ENCODE results near the gene ZBTB38.

Gene ZBTB38

GRCh38 chr3:141368062-141368924 lies at the start of gene ZBTB38:
TSS of gene ZBTB38 (plus strand) at chr3:141368504. CDS start at chr3:141442389, 73,885 bp downstream.
- FAIRE-seq, result no peak

DNA sequence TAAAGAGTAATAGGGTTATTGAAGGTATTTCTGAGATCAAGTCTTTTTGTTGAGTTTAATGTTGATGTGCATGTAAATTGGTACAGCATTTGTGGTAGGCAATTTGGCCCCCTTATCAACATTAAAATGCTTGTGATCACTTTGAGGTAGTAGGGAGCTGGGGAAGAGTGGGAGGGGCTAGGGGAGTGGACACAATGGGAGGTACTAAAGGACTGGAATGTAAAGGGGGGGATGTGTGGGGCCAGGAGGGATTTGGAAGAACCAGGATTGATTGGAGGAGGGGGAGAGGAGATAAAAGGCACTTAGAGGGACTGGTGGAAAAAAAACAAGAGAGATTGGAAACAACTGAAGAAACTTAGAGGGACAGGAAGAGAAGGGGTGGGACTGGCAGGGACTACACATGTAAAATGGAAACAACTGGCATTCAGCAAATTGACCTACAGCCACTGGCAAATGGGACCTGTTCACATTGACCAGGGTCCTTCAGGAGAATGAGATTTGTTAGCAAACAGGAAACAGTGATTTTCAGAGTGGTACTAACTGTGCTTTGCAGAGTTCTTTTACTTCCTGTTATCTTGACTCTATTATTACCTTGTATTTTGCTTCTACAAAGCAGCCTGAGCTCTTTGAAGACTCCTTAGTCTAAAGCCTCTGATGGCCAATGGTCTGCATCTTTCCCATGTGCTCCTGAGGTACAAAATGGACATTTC lies 47.8 kb upstream of the ZBTB38 start:
- FAIRE-seq, result no peak

GRCh38 chr3:141321109-141321497 lies 47.2 kb upstream of the ZBTB38 start:
- FAIRE-seq, result no peak

DNA sequence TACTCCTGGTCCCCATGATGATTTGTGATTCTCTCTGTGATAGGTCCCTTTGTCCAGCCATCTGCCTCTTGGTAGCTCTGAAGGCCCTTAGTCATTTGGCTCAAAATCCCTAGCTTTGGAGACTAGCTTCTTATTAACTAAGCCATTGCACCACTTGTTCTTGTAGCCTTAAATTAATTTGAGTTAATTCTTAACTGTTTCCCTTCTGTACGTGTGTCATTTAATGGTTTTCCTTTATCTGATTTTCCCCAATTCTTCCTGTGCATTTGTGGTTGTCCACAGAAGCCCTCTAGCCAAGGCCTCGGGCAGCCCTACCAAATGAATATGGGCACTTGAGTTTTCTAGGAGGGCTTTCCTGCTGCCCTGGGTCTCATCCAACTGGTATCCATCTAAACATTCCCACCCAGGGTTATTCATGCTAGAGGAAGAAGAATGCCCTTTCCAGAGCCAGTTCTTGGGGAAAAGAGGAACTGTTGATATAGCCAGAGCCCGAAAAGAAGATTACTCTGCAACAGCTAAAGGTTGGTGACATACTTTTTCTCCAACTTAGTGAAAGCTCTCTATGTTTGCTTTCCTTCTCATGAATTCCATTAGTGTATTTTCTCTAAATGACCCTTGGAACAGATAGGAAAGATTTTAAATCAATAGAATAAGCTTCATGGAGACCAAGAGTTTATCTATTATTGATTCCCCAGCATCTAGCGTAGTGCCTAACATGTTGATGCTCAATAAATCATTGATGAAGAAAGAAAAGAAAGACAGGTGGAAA lies 44.2 kb upstream of the ZBTB38 start:
- no peak for FAIRE-seq

DNA sequence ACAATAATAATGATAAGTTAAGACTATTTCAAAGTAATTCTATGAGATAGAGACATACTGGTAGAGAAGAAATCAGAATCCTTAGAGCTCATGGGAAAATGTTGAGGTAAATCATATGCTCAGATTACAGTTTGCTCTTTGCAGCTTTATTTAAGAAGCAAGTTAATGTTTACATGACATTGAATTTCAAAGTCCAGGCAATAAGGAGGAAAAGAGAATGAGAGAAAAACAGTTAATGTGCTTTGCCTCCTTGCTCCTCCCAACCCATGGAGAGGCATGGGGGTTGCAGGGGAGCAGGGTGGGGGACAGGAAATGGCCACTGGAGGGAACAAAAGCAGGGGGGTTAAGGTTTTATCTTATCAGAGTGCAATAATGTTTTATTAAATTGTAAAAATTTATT lies 42.2 kb upstream of the ZBTB38 start:
- FAIRE-seq, result no peak

- no peak for FAIRE-seq
Measured at GRCh38 chr3:141326626-141327025, 41.7 kb upstream of the ZBTB38 start.

- no peak for FAIRE-seq
Measured at GRCh38 chr3:141328286-141329166, 39.8 kb upstream of the ZBTB38 start.

DNA sequence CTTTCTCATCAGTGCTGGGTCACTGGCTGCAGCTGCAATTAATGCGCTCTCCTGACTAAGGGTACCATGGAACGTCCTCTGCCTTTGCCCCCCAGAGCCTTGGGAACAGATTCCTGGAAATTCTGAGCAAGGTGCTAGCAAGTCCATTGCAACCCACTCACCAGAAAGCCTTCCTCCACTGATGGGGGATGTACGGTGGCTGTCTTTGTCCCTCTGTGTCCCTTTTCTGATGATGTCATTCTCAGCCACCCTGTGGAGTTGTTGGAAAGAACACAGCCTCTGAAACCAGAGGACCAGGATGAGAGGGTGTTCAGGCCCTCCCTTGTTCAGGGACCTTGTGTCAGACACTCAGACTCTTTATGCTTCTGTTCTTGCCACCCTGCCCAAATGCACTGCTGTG lies 38.1 kb upstream of the ZBTB38 start:
- FAIRE-seq, result no peak

DNA sequence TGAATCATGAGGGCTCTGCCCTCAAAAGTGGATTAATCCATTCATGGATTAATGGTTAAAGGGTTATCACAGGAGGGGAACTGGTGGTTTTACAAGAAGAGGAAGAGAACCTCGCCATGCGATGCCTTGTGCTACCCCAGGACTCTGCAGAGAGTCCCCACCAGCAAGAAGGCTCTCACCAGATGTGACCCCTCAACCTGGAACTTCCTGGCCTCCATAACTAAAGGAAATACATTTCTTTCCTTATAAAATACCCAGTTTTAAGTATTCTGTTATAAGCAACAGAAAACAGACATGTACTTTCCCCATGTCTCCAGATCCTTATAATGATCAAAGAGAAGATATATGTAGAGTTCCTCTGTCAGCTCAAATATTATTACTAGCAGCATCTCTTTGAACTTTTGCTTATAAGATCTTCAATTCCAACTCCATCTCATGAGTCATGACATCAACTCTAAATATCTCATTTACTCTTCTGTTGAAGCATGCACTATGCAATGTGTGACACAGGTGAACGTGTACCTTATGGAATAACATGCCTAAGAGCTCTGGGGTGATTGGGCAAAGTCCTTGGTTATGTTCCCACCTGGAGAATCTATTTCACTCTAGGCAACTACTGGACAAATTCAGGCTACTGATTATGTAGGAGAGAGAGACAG lies 37.5 kb upstream of the ZBTB38 start:
- no peak for FAIRE-seq

GRCh38 chr3:141331377-141332318 lies 36.7 kb upstream of the ZBTB38 start:
- FAIRE-seq, result no peak

DNA sequence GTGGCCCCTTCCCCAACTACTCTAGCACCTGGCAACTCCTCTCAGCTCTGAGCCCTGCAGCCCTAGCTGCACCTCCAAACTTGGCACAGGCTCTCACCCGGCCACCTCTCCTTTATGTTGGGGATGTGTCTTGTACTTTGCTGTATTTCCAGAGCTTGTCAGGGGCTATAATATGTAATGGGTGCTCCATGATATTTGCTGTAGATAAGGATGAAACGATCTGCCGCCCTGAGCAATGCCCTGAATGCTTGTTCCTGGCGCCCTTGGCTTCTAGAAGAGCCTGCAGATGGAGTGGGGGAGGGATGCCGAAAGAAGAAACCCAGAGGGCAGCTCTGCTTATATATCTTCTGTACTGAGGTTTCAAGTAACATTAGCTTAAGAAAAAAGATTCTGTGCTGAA lies 35.9 kb upstream of the ZBTB38 start:
- FAIRE-seq, result no peak

DNA sequence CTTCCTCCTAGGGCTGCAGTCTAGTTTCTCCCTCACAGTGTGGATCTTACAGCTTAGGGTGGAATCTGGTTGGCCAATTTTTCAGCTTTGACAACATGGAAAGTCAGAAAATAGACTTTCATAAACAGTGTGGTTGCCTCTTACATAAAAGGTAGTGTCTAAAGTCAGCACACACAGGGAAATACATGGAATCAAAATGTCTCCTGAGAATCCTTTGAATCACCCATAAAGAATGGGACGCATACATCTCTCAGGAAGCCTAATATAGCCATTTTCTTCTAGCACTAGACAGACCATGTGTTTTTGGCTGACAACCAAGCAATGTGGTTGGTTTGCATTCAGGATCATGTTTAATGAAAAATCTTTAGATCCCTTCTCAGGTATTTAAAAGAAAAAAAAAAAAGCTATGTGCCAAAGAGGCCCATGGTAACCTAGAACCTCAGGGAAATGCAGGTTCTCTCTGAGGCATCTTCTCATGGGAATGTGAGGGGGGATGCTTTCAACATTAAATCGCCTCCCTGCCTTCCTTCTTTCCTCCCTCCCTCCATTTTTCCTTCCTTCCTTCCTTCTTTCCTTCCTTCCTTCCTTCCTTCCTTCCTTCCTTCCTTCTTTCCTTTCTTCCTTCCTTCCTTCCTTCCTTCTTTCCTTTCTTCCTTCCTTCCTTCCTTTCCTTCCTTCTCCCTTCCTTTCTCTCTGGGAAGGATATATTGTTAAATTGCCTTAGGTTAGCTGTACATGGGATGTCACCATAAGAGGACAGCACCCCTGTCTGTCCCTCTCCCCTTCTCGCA lies 34.3 kb upstream of the ZBTB38 start:
- no peak for FAIRE-seq

DNA sequence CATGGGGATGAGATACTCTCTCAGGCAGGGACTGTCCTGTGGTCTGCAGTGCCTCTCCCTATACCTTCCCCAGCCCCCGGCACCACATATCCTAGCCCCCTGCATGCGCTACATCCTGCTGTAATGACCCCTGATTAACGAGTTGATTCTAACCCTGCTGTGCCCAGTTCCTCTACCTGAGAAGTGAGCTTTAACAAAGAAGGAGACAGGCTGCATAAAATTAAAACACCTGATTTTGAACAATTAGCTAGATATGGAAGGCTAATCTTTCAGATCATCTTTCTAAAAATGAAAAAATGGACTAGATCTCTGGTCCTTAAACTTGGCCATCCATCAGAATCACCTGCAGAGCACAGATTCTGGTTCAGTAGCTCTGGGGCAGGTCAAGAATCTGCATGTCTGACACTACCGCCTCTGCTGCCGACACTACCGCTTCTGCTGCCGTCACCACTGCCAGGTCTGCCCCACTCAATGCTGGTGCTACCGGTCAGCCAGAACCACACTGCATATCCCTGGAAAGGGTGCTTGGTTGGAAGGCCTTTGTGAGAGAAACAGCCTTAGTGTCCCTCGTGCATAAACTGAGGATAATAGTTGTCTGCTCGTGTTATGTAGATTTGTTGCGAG lies 33.6 kb upstream of the ZBTB38 start:
- FAIRE-seq, result no peak

DNA sequence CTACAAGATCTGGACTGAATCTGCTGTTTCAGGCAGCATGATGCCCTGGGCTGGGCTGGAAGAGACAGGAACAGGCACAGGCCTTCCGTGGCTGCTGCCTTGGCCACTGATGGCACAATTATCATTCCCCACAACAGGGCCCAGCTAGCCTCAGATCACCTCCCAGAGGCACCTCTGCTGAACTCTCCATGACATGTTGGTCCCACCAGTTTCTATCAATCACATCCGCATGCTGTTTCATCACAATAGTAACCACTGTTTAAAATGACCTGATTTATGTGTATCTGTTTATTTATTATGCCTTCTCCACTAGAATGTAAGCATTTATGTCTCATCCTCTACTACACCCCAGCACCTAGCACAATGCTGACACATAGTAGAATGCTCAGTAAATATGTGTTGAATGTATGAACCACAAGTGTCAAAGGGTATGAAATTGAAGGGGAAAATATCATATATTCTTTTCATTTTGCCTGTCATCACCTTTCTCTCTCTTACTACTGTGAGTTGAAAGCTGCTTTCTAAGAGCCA lies 32.7 kb upstream of the ZBTB38 start:
- no peak for FAIRE-seq

GRCh38 chr3:141336672-141337522 lies 31.4 kb upstream of the ZBTB38 start:
- FAIRE-seq, result no peak

DNA sequence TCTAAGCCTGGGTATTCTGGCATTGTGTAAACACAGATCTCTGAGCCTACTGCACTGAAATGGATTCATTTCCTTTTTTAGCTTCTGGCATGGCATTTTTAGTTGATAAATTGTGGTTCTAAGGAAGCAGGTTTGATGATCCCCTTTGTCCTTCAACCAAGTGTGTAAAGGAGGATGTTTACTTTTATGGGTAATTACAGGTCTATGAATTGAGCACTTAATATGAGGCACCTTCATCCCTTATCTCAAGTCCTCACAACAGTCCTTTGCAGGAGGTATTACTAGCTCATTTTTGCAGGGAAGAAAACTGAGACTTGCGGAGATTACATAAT lies 30.8 kb upstream of the ZBTB38 start:
- FAIRE-seq, result no peak

DNA sequence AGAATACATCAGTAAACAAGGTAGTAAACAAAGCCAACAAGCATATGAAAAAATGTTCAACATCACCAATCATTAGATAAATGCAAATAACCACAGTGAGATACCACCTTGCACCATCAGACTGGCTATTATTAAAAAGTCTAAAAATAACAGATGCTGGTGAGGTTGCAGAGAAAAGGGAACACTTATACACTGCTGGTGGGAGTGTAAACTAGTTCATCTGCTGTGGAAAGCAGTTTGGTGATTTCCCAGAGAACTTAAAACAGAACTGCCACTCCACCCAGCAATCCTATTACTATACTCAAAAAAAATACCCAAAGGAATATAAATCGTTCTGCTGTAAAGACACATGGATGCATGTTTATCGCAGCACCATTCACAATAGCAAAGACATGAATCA lies 30.3 kb upstream of the ZBTB38 start:
- no peak for FAIRE-seq

- no peak for FAIRE-seq
Measured at GRCh38 chr3:141338881-141339280, 29.4 kb upstream of the ZBTB38 start.

Measured in endometrium (tissue), 2 donors.